Kasumi-1 (cell line): Measurements from ENCODE around the gene TOPBP1.

Experiments used
- DNase-seq, 2 experiments: peaks; one replicate each; lab custom pipeline; 2025; lab: John Stamatoyannopoulos, UW

Gene TOPBP1

DNA sequence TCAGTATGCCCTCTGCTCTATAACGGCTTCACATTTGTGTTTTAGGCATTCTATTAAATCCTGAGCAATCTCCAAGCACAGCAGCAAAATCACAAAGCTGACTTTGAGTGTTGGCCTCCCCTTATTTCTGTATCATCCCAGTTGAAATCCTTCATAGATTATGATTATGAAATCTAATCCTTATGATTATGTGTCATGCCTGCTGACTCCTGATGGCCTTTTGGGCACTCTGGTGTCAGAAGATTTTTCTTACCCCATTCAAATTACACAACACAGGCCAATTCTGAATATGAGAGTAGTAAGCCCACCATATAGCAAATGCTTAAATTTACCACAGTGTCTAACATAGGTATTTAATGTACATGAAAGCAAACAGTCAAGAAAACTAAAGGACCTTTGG is 53.9 kb downstream of the TOPBP1 start:
- DNase-seq, result no peak

DNA sequence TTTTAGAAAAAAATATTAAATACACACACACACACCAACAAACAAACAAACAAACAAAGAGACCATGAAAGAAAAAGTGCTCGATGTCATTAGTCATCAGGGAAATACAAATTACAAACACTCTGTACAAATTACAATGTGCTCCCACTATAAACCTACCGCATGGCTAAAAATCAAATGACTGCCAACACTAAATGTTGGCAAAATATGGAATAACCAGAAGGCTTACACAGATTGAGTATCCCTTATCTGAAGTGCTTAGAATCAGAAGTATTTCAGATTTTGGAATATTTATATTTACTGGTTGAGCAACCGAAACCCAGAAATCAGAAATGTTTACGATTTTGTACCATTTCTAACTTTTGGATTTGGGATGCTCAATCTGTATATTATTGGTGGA is 54.8 kb downstream of the TOPBP1 start:
- no peak for DNase-seq

DNA sequence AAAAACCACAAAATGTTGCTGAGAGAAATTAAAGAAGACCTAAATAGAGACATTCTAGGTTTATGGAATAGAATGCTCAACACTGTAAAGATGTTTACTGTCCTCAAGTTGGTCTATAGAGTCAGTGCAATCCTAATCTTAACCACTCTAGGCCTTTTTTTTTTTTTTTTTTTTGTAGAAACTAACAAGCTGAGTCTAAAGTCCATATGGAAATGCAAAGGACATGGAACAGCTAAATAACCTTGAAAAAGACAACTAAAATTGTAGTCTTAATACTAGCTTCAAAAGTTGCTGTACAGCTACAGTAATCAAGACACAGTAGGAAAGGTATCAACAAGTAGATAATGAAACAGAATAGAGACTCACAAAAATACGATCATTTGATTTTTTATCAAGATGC is 55.4 kb downstream of the TOPBP1 start:
- DNase-seq, result no peak

DNA sequence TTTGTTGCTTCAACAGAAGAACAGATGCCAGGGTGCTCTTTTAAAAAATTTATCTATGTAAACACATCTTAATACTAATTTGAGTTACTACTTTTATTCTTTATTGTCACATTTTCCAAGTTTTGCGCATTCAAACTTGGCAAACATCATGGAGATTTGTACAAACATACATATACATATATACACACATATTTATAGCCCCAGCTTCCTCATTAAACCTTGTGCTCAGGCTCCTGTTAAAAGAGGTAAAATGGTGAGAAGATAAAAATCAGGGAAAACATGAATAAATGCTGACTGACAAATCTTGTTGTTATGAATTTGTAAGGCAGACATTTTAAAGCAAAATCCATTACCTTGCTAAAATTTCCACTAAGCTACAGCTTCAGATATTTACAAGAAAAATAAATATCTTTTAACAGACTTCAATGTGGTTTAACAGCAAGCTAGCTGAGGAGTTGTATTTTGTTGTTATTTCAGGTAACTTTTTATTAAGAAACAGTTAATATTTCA is 61.1 kb downstream of the TOPBP1 start:
- DNase-seq, result no peak

DNA sequence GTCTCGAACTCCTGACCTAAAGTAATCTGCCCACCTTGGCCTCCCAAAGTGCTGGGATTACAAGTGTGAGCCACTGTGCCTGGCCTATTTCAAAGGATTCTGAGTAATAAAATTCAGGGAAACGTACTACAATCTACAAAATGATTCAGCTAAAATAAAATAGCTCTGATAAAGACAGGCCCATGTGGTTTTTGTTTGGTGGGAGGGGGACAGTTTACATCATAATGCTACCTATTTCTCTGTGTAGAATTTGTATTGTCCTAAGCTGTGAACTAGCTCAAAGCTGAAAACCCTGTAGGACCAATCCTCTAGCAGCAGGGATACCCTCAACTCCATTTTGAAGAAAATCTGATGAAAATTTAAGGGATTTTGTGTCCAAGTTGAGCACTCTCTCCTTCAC is 62.5 kb downstream of the TOPBP1 start:
- DNase-seq, result no peak

DNA sequence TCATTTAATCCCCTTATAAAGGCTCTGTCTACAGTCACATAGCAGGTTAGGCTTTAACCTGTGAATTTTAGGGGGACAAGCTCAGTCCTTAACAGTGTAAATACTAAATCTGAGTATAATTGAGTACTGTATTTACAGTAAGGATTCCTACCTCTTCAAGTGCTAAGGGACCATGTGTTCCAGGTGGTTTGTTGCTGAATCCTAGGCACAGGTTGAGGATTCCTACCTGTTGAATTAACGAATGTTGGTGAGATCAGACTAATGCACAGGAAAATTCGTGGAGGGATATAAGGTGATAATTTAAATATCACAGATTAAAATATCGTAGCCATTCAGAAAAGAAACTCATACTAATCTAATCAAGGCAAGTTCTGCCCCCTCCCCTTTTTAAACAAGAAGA is 63.3 kb downstream of the TOPBP1 start:
- DNase-seq, result no peak

DNA sequence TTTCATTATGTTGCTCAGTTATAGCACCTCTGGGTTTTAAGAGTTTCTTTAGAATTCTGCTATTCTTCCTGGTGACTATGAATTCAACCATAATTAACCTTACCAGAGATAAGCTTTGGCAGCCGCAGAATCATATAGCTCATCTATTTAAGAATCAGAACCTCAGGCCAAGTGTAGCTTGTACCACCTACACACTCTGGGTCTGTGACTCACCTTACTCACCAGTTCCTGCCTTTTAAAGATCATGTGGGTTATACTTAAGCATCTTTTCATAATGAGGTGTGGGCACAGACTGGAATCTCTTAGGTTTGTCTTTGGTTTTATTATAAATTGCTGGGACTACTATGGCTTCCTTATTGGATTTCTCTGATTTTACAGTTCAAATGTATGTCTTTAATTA is 66.4 kb downstream of the TOPBP1 start:
- DNase-seq, result no peak

DNA sequence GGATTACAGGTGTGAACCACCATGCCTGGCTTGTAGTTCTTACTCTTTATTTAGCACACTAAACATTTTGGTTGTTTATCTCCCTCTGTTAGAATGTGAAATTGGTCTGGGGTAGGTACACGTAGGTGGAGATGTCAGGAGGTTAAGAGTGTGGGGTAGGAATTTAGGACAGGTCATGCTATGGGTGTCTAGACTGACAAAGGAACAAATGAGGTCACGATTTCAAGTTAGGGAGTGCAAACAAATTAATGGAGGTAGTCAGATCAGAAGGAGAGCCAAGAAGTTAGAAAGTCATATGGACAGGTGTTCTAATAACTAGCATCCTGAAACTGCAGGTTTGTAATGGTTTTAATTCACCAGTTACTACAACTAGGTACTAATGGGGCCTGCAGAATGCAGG is 68.5 kb downstream of the TOPBP1 start:
- no peak for DNase-seq

DNA sequence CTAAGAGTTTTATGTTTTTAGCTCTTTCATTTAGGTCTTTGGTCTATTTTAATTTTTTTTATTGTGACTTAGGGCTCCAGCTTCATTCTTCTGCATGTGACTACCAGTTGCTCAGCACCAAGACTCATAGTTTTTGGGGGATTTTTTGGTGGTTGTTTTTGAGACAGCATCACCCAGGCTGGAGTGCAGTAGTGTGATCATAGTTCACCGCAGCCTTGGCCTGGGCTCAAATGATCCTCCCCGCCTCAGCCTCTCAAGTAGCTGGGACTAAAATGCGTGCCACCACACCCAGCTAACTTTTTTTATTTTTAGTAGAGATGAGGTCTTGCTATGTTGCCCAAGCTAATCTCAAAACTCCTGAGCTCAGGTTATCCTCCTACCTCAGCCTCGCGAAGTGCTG is 68.9 kb downstream of the TOPBP1 start:
- no peak for DNase-seq

DNA sequence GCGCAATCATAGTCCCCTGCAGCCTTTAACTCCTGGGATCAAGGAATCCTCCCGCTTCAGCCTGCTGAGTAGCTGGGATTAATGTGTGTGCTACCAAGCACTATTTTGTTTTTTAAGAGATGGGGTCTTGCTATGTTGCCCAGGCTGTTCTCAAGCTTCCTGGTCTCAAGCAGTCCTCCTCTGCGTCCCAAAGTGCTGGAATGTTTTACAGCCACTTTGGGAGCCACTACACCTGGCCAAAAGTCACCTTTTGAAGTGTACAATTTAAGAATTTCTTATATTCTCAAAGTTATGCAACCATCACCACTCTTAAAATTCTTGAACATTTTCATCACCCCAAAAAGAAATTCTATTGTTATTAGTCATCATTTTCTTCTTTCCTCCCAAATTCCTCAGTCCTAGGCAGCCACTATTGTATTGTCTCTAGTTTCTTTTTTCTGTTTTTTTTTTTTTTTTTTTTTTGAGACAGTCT is 70.4 kb downstream of the TOPBP1 start:
- no peak for DNase-seq

DNA sequence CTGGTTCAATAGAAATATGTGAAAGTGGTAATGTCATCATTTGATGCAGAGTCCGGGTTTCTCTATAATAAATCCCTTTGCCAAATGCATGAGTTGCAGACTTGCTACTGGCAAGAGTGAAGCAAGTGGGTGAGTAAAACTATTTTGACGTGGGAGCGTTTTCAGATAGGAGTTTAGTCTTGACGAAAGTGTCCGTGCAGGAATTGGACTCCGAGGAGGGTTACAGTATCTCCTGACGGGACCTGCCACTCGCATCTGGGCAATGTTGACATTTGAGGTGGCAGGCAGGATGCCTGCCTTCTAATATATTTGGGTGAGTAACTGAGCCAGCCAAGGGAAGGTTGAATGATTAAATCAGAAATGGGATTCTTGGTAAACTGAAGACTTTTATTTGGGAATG is 72.2 kb downstream of the TOPBP1 start:
- DNase-seq, result no peak

DNA sequence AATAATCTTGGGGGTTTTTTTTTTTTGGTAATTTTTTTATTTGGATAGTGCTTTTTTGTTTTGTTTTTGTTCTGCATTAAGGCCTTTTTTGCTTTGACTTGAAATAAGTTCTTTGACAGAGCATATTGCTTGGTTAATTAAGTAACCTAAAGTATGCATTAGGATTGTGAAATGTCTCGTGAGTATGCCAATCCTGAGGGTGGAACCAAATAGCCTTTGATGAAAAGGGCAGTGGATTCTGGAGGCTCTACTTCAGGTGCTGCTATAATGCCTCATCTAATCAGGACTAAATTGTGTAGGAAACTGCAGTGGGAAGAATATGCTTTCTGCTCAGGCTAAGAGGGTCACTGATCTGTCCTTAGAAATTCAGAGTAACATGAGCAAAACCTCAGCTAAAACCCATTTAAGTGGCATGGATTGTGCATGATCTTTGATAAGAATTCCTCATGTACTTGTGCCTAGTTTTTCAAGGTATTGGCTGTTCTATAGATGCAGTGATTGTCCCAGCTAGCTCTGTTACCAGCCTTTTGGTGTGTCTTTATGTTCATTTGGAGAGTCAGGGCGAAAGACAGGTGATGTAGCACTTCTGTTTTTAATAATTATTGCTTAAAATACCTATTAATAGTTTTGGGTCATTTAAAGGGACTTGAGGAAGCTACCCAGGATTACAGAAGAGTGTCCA is 72.8 kb downstream of the TOPBP1 start:
- no peak for DNase-seq

DNA sequence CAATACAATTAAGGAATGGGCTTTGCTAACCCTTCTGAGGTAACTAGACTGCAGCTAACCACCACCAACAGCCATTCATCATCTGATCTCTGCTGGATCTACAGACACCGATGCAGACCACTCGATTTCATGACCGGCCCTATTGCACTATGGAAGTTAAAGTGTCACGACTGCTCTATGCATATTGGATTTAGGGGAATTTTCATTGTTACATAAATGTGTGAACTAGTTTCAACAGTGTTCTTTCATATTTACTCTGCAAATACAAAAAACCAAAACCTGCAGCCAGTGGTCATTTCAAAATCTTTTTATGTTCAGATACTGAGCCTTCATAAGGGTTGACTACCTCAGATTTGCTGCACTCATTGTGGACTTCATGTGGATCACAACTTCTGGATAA is 73.7 kb downstream of the TOPBP1 start:
- DNase-seq, result no peak

DNA sequence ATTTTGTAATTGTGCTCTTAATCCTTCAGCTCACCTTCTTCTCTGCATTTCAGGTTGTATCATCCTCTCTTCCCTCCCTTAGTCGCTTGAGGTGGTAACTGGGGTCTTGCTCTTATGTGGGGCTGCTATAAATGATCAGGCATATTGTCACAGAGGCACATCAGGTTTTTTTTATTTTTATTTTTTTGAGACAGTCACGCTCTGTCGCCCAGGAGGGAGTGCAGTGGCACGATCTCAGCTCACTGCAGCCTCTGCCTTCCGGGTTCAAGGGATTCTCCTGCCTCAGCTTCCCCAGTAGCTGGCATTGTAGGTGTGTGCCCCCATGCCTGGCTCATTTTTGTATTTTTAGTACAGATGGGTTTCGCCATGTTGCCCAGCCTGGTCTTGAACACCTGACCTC is 78.3 kb downstream of the TOPBP1 start:
- no peak for DNase-seq

DNA sequence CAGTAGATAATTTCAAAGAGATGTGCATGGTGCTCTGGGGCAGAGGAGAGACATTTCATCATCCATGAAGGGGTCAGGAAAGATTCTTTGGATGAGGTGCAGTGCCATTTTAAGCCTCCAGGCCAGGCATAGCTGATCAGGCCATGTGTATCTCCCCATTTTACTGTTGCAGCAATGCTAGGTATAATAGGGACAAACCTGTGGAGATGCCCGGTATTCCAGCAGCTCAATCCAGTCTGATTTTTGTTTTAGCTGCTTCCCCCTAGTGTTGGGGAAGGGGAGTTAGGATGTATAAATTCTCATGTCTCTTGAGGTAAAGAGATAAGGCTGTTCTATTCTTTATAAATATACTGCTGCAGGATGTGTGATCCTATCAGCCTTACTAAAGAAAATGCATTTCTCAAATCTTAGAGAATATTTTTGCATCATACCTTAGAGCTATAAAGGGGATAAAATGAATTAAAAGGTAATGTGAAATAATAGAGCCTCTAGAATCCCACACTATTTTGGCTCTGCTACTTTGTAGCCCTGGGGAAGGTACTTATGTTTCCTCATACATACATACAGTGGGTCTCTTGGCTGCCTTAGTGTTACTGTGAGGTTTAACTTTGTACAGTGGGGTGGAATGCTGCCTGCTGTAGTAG is 83.1 kb downstream of the TOPBP1 start:
- no peak for DNase-seq

DNA sequence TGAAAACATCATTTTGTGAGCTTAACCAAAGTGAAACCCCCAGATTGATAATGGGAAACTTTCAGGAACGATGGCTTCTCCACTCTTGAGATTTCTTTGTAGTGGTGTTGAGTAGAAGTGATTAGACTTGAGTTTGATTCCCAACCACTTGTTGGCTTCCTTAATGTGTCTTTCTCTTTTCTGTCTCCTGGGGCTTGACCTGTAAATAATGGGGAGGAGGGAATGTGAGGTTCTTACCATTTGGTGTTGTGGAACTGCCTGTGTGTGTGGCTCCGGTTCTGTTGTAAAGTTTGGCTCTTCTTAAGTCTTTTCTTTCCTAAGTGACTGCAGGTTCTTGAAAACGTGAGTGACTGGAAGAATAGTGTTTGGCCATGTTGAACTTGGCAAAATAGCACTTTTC is 85.6 kb downstream of the TOPBP1 start:
- no peak for DNase-seq

DNA sequence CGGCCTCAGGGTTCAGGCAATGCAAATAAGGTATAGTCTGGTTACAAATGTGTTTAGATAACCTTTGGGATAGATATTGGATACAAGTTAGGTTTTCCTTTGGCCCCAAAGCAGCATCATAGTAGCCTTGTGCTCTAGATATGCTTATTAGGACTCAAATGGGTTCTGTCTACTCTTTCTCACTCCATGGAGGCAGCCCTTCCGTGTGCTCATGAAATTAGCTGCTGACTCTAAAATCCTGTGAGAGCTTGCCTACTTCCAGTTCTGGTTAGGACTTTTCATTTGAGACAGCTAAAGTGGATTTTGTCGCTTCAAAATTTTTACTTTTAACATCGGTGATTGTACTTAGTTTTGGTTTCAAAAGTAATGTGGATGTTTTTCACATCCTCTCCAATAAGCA is 86.7 kb downstream of the TOPBP1 start:
- DNase-seq, result no peak

DNA sequence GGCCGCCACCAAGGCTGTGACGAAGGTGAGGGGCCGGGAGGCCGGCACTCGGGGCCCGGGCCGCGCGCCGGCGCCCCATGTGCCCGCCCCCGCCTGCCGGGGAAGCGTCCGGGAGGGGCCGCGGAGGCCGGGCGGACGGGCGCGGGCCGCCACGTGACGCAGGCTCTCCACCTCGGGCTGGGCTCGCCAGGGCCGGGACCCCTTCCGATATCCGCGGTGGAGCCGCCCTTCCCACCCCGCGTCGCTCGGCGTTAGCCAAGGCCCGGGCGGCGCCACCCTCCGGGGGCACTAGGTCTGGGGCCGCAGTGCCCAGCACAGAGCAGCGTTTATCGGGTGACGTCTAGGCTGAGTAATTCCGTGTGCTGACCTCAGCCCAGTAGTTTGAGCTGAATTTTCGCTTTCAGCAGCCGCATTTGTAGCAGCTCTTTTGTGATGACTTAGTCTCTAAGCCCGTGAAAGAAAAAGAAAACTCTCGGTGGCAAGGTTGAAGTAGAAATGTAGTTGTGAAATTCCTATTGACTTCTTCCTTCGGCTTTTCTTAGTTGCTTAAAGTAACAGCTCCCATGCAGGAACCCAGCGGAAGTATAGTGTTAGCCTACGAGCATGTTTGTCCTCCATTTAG is 87.4 kb downstream of the TOPBP1 start:
- no peak for DNase-seq

DNA sequence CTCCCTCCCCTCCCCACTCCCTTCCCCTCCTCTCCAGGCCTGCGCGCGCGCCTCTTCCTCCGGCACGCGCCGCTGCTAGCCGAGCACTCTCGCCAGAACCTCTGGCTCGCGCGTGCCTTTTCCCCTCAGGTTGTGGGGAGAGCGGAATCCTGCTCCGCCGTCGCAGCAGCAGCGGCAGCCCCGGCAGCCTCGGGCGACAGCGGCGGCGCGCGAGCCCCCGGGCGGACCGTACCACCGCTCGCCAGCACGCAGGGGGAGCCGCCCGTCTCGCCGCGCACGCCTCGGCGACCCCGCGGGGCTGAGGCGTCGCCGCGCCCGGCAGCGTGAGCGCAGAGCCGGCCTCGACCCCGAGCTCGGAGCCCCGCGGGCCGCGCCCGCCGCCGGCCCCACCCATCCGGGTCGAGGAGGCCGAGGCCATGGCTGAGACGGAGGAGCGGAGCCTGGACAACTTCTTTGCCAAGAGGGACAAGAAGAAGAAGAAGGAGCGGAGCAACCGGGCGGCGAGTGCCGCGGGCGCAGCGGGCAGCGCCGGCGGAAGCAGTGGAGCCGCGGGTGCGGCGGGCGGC is 88.0 kb downstream of the TOPBP1 start, which contains the start of gene CDV3:
Gene CDV3 (plus strand): TSS at position 58 of the 566 bp plus-strand sequence. CDS start 359 bp downstream, at position 417.
- no peak for DNase-seq

DNA sequence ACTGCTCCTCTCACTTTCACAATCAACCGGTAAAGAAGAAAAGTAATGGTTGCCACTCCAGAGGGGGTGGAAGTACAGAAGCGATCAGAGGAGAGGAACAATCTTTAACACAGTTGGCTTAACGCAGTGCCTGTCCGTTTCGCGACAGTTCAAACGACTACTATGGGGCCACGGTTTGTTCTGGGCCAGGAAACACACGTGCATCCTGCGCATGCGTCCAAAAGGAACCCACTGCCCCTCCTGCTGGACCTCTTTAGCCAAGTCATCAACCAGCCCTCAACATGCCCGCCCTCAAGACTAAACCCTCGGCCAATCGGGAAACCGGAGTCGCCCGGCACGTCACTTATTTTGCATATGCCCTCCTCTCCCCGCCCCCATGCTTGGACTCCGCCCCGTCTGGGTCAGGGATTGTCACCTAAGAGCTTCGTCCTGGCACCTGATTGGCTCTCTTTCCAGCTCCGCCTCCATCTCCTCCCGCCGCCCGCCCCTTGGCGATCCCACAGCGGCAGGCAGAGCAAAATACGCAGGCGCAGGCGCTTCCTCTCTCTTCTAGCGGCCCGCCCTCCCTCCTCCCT is 88.6 kb downstream of the TOPBP1 start:
- no peak for DNase-seq

DNA sequence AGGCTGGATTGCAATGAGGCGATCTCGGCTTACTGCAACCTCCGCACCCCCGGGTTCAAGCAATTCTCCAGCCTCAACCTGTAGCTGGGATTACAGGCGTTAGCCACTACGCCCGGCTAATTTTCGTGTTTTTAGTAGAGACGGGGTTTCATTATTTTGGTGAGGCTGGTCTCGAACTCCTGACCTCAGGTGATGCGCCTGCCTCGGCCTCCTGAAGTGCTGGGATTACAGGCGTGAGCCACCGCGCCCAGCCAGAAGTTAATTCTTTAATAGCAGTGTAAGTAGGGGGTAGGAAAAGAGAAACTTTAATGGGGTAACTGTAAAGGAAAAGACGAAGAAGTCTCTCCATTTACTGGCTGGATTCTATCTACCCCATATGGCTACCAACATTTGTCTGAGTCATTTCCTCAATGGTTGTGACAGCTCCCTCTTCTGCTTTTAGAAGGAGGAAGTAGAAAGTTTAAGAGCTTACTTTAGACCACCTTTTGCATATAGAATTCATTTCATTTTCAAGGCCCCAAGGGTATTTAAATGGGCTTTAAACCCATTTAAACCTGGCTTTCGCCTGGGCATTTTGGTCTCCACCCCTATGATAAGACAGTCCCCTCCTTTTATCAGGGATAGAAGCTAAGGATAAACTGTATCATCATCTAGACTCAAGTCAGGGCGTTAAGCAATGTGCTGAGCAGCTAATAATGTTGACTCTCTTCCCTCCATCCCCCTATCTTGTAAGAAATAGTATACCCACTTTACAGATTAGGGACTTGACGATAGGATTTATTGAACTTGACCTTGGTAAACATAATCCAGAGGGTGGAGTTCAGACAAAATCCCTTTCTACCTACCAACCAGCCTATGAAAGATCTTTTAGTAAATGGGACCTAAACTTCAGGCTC is 89.3 kb downstream of the TOPBP1 start:
- no peak for DNase-seq
